IMR-90 (cell line): Measurements from ENCODE around the gene HOXD10. TPM values are rescaled to one million over a fixed set of nuclear protein-coding genes. Genes with fewer than 3 reads are reported as not detected.

Source experiments
- ATAC-seq: fragments of 200-7000 bp; cut with Tn5 transposase; 2 replicates; pipeline ENCODE4 v1.9.1; 2020; ENCODE audit warnings: low read depth, mild to moderate bottlenecking, moderate library complexity
- BruUV-seq: library from RNA; stranded (reverse); fragments of 400-500 nt; replicated peaks from 2 replicates; lab custom pipeline; 2021; lab: Mats Ljungman, UMichigan
- CTCF ChIA-PET: fragments of 300-600 bp; formaldehyde crosslinking; extraction: SDS; loops from one replicate; lab custom pipeline; 2021; ENCODE audit warnings: antibody characterized with exemption; lab: Yijun Ruan, JAX
- POLR2A ChIA-PET: fragments of 300-600 bp; sonication (Branson Sonifier 250); formaldehyde crosslinking; loops from one replicate; lab custom pipeline; 2022; ENCODE audit warnings: antibody characterized with exemption; ENCODE audit not compliant: unreplicated experiment; lab: Charles Lee
- DNase-seq: peaks from one replicate; pipeline ENCODE4 v3.0.0; 2013
- H2AFZ ChIP-seq: replicated peaks from 2 replicates; pipeline ENCODE3; 2013; ENCODE audit warnings: low read length, mild to moderate bottlenecking; ENCODE audit not compliant: poor library complexity
- H2AK5ac ChIP-seq: 2 replicates; pipeline ENCODE4 v1.6.1; 2013; ENCODE audit warnings: low read depth, low read length, inconsistent platforms
- H2AK9ac ChIP-seq: replicated peaks from 2 replicates; pipeline ENCODE3; 2013; ENCODE audit warnings: mild to moderate bottlenecking, low read depth, low read length, moderate library complexity; ENCODE audit not compliant: poor library complexity
- H2BK120ac ChIP-seq: 2 replicates; pipeline ENCODE4 v1.6.1; 2013; ENCODE audit warnings: low read depth, low read length, inconsistent platforms
- H2BK15ac ChIP-seq: 3 replicates; pipeline ENCODE4 v1.6.1; 2013; ENCODE audit warnings: low read depth, low read length, inconsistent platforms
- H2BK20ac ChIP-seq: 2 replicates; pipeline ENCODE4 v1.6.1; 2013; ENCODE audit warnings: low read depth, mild to moderate bottlenecking, inconsistent platforms, low read length, moderate library complexity
- H2BK5ac ChIP-seq: 2 replicates; pipeline ENCODE4 v1.6.1; 2013; ENCODE audit warnings: mild to moderate bottlenecking, low read depth, low read length, inconsistent platforms; ENCODE audit not compliant: poor library complexity, severe bottlenecking
- H3K14ac ChIP-seq: replicated peaks from 2 replicates; pipeline ENCODE4 v1.6.1; 2013; ENCODE audit warnings: low read depth, low read length, inconsistent platforms
- H3K18ac ChIP-seq: 2 replicates; pipeline ENCODE4 v1.6.1; 2013; ENCODE audit warnings: low read depth, low read length, control low read depth
- H3K23ac ChIP-seq: 2 replicates; pipeline ENCODE4 v1.6.1; 2013; ENCODE audit warnings: low read depth, low read length, inconsistent platforms
- H3K27ac ChIP-seq: 2 replicates; pipeline ENCODE4 v1.5.1; 2013; ENCODE audit warnings: mild to moderate bottlenecking, control low read depth, low read length; ENCODE audit not compliant: insufficient read depth
- H3K27me3 ChIP-seq: 2 replicates; pipeline ENCODE4 v1.6.1; 2013; ENCODE audit warnings: low read length; ENCODE audit not compliant: control insufficient read depth, insufficient read depth
- H3K36me3 ChIP-seq: 2 replicates; pipeline ENCODE4 v1.6.1; 2013; ENCODE audit warnings: low read length, mixed read lengths; ENCODE audit not compliant: control insufficient read depth, insufficient read depth
- H3K4ac ChIP-seq: 2 replicates; pipeline ENCODE4 v1.6.1; 2013; ENCODE audit warnings: low read depth, low read length, inconsistent platforms
- H3K4me1 ChIP-seq: 2 replicates; pipeline ENCODE4 v1.6.1; 2013; ENCODE audit warnings: low read length, mixed read lengths; ENCODE audit not compliant: control insufficient read depth, insufficient read depth
- H3K4me2 ChIP-seq: 2 replicates; pipeline ENCODE4 v1.6.1; 2013; ENCODE audit warnings: low read depth, mild to moderate bottlenecking, control low read depth, low read length, moderate library complexity
- H3K4me3 ChIP-seq: 2 replicates; pipeline ENCODE4 v1.5.1; 2013; ENCODE audit warnings: low read depth, mild to moderate bottlenecking, control low read depth, low read length, moderate library complexity; ENCODE audit not compliant: insufficient read depth
- H3K56ac ChIP-seq: 2 replicates; pipeline ENCODE4 v1.6.1; 2013; ENCODE audit warnings: low read length, inconsistent platforms; ENCODE audit not compliant: insufficient read depth; ENCODE audit errors: extremely low read depth
- H3K79me1 ChIP-seq, 2 experiments: 2 replicates each; pipeline ENCODE4 v1.6.1; 2013; ENCODE audit warnings: low read length in 2 of 2, inconsistent platforms in 1 of 2, low read depth in 1 of 2
- H3K9ac ChIP-seq: 2 replicates; pipeline ENCODE4 v1.6.1; 2013; ENCODE audit warnings: low read depth, low read length, control low read depth
- H3K9me1 ChIP-seq: 2 replicates; pipeline ENCODE4 v1.6.1; 2013; ENCODE audit warnings: low read length, inconsistent platforms; ENCODE audit not compliant: insufficient read depth
- H3K9me3 ChIP-seq: 2 replicates; pipeline ENCODE4 v1.6.1; 2013; ENCODE audit warnings: low read length; ENCODE audit not compliant: control insufficient read depth, insufficient read depth
- H4K20me1 ChIP-seq: 2 replicates; pipeline ENCODE4 v1.6.1; 2013; ENCODE audit warnings: low read length, inconsistent platforms; ENCODE audit not compliant: insufficient read depth
- H4K5ac ChIP-seq: 2 replicates; pipeline ENCODE4 v1.6.1; 2013; ENCODE audit warnings: mild to moderate bottlenecking, low read depth, low read length, control low read depth
- H4K8ac ChIP-seq, 2 experiments: 2 replicates each; pipeline ENCODE4 v1.6.1; 2013; ENCODE audit warnings: low read depth in 2 of 2, low read length in 2 of 2, control low read depth in 1 of 2, inconsistent platforms in 1 of 2
- H4K91ac ChIP-seq: 2 replicates; pipeline ENCODE4 v1.6.1; 2013; ENCODE audit warnings: low read depth, low read length, inconsistent platforms; ENCODE audit not compliant: insufficient read depth
- CEBPB ChIP-seq: IDR thresholded peaks from 2 replicates; pipeline ENCODE4 v1.6.1; 2012; ENCODE audit warnings: low read depth, low read length, improper control_type of control experiment
- CHD1 ChIP-seq: IDR thresholded peaks from 2 replicates; pipeline ENCODE4 v1.6.1; 2012; ENCODE audit warnings: low read depth, low read length, improper control_type of control experiment
- FOS ChIP-seq: fragments of 150-350 bp; IDR thresholded peaks from 2 replicates; pipeline ENCODE4 v1.6.1; 2016; ENCODE audit warnings: low read depth, low read length
- MAFK ChIP-seq: IDR thresholded peaks from 2 replicates; pipeline ENCODE4 v1.6.1; 2012; ENCODE audit warnings: low read depth, low read length, improper control_type of control experiment
- MAZ ChIP-seq: IDR thresholded peaks from 2 replicates; pipeline ENCODE4 v1.6.1; 2012; ENCODE audit warnings: low read depth, mild to moderate bottlenecking, low read length, improper control_type of control experiment, moderate library complexity, borderline replicate concordance
- RAD21 ChIP-seq: IDR thresholded peaks from 2 replicates; pipeline ENCODE4 v1.6.1; 2012; ENCODE audit warnings: low read length, improper control_type of control experiment
- RFX5 ChIP-seq: IDR thresholded peaks from 2 replicates; pipeline ENCODE4 v1.8.0; 2012; ENCODE audit warnings: low read depth, mild to moderate bottlenecking, low read length, moderate library complexity
- SMC3 ChIP-seq: fragments of 150-350 bp; IDR thresholded peaks from 2 replicates; pipeline ENCODE4 v1.6.1; 2016; ENCODE audit warnings: low read depth, mild to moderate bottlenecking, antibody characterized with exemption, low read length, moderate library complexity
- WGBS, 2 experiments: methylation state at CpG; one replicate each; pipeline versions ENCODE4 v1.1.5 to v1.1.7; 2013; ENCODE audit warnings: missing lambda C conversion rate in 2 of 2; ENCODE audit not compliant: insufficient read length in 1 of 2; ENCODE audit errors: extremely low coverage in 2 of 2; 5-methylcytosine and 5-hydroxymethylcytosine counted together
- dilution Hi-C: fragments of 300-500 bp; cut with HindIII; formaldehyde crosslinking; loops from one replicate; pipeline ENCODE4 v1.14.3; 2018; ENCODE audit warnings: low sequenced_read_pairs; ENCODE audit not compliant: unreplicated experiment
- in situ Hi-C: fragments of 300-500 bp; cut with MboI; formaldehyde crosslinking; loops from 3 replicates; pipeline ENCODE4 v1.14.3; 2019; ENCODE audit warnings: low sequenced_read_pairs, inconsistent platforms, mixed read lengths
- intact Hi-C: fragments of 100-400 bp; cut with micrococcal nuclease; formaldehyde crosslinking; loops from 2 replicates; pipeline ENCODE4 v1.10.0; 2022
- polyA plus RNA-seq, 3 experiments: library from polyadenylated mRNA; depleted of rRNA; stranded (reverse); fragments of >200 nt; gene quantifications; 2 replicates each; pipeline ENCODE4 v1.2.3, GENCODE V29; 2012; ENCODE audit warnings: low replicate concordance in 1 of 3
- total RNA-seq: library from RNA; depleted of rRNA; stranded (reverse); fragments of >200 nt; gene quantifications from 2 replicates; pipeline ENCODE4 v1.2.3, GENCODE V29; 2012
- TF ChIP-seq, protein P1 (sequence below): conservative IDR thresholded peaks from 2 replicates; pipeline ENCODE4 v1.5.1; 2012; ENCODE audit warnings: mild to moderate bottlenecking, low read depth, low read length, improper control_type of control experiment

HOXD10 gene
- total and polyA plus RNA-seq, 2 of the 4 experiments (the other 2 are of a cell fraction) = not detected

DNA sequence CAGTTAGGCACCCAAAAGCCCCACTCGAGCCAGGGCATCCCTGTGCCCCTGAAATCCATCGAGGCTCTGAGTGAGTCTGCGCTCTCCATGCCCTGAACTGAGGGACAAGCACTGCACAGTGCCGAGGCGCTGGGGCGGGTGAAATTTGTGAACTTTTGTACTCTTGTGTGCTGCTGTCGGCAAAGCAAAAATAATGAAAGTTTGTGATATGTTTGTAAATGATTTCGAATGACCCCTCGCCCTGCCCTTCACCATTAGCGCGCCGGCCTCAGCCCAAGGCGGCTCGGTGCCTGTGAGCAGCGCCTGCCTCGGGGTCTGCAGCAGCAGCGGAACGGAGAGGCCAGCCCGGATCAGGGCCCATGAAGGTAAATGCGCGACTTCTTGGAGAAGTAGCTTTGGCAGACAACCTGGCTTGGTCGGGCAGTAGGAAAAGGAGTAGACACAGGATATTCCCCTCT lies 32.9 kb downstream of the HOXD10 start:
- Histone ChIP-seq H3K9ac (no peak overlapping the region), H3K14ac (no peak overlapping the region), H3K4ac (no peak overlapping the region), H4K91ac (no peak overlapping the region), H3K4me1 (no peaks in the 10 kb centered on the region), H4K5ac (no peak overlapping the region), H3K18ac (no peak overlapping the region), H3K9me3 (peaks cover 8% of the 10 kb centered on the region), H3K36me3 (no peaks in the 10 kb centered on the region), H3K4me2 (no peak overlapping the region), H2BK15ac (no peak overlapping the region), H2AK9ac (no peak overlapping the region), H4K8ac (no peak overlapping the region), H3K9me1 (no peaks in the 10 kb centered on the region), H3K79me1 (no peaks in the 10 kb centered on the region), H2AK5ac (no peak overlapping the region), H3K23ac (no peak overlapping the region), H3K4me3 (no peak overlapping the region), H2AFZ (no peak overlapping the region), H4K20me1 (no peaks in the 10 kb centered on the region), H2BK5ac (no peak overlapping the region), H2BK120ac (no peak overlapping the region), H3K56ac (no peak overlapping the region), H2BK20ac (no peak overlapping the region), H3K27me3 (peaks cover 85% of the 10 kb centered on the region), H3K27ac (no peak overlapping the region)
- intact Hi-C loops = no loop called here
- no TSS peak for BruUV-seq
- no peak for TF ChIP-seq FOS
- no peak for TF ChIP-seq RAD21
- TF ChIP-seq, protein P1, sequence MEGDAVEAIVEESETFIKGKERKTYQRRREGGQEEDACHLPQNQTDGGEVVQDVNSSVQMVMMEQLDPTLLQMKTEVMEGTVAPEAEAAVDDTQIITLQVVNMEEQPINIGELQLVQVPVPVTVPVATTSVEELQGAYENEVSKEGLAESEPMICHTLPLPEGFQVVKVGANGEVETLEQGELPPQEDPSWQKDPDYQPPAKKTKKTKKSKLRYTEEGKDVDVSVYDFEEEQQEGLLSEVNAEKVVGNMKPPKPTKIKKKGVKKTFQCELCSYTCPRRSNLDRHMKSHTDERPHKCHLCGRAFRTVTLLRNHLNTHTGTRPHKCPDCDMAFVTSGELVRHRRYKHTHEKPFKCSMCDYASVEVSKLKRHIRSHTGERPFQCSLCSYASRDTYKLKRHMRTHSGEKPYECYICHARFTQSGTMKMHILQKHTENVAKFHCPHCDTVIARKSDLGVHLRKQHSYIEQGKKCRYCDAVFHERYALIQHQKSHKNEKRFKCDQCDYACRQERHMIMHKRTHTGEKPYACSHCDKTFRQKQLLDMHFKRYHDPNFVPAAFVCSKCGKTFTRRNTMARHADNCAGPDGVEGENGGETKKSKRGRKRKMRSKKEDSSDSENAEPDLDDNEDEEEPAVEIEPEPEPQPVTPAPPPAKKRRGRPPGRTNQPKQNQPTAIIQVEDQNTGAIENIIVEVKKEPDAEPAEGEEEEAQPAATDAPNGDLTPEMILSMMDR = no peak
- no peak for TF ChIP-seq CEBPB
- no peak for TF ChIP-seq RFX5
- TF ChIP-seq MAZ = no peak
- TF ChIP-seq SMC3 = no peak
- TF ChIP-seq CHD1 = no peak
- no peak for TF ChIP-seq MAFK
- ATAC-seq = no peak
- no peak for DNase-seq
- in situ Hi-C loops = no loop called here
- 8% methylated on average over 12 of the region's 22 CpGs; no CpG with 5 or more reads in 1 of the 2 experiments for WGBS, 2 experiments
- ChIA-PET POLR2A (no interaction called here), CTCF (no interaction called here)
- dilution Hi-C loops = no loop called here
